Stimulated activated effector memory CD8-positive, alpha-beta T cell treated with anti-CD3 and anti-CD28 coated beads, Interleukin-12 subunit alpha, Interleukin-12 subunit beta, amount 100 ng/mL, for 72 hours (primary cell): Measurements from ENCODE around the gene RNMT.

ENCODE experiments used
- ATAC-seq: fragments of 150-1000 bp; cut with Tn5 transposase; 2 replicates; pipeline ENCODE4 v1.10.0; 2021
- DNase-seq, 2 donors: peaks; one replicate each; pipeline ENCODE4 v3.0.0; 2021 to 2022; ENCODE audit warnings: low spot score in 2 of 2
- H3K27ac Mint-ChIP-seq: one replicate; pipeline ENCODE4 v1.8.0; 2022; ENCODE audit warnings: mild to moderate bottlenecking, mixed read lengths
- H3K36me3 Mint-ChIP-seq: one replicate; pipeline ENCODE4 v1.8.0; 2022; ENCODE audit warnings: mild to moderate bottlenecking, mixed read lengths
- H3K4me1 Mint-ChIP-seq: one replicate; pipeline ENCODE4 v1.8.0; 2022; ENCODE audit warnings: mixed read lengths
- H3K4me3 Mint-ChIP-seq: one replicate; pipeline ENCODE4 v1.8.0; 2022; ENCODE audit warnings: mild to moderate bottlenecking, mixed read lengths
- H3K9me3 Mint-ChIP-seq: one replicate; pipeline ENCODE4 v1.8.0; 2022; ENCODE audit warnings: mixed read lengths

Gene RNMT

GRCh38 chr18:13791181-13791580 lies 64.7 kb downstream of the RNMT start:
- Mint-ChIP-seq H3K36me3 (no peaks in the 10 kb centered on the region), H3K27ac (no peak overlapping the region), H3K9me3 (no peaks in the 10 kb centered on the region), H3K4me3 (no peak overlapping the region), H3K4me1 (no peaks in the 10 kb centered on the region)
- DNase-seq: no peak
- no peak for ATAC-seq

- no peaks in the 10 kb centered on the region for H3K9me3 Mint-ChIP-seq
- DNase-seq: no peak
- ATAC-seq: no peak
- no peaks in the 10 kb centered on the region for H3K36me3 Mint-ChIP-seq
- H3K4me3 Mint-ChIP-seq: no peak overlapping the region
- H3K27ac Mint-ChIP-seq: no peak overlapping the region
- H3K4me1 Mint-ChIP-seq: no peaks in the 10 kb centered on the region
Observed at GRCh38 chr18:13793819-13794218, 67.3 kb downstream of the RNMT start.

- H3K27ac Mint-ChIP-seq: no peak overlapping the region
- H3K4me3 Mint-ChIP-seq: no peak overlapping the region
- ATAC-seq (no peak), DNase-seq (no peak)
- H3K4me1 Mint-ChIP-seq: peaks cover 10% of the 10 kb centered on the region
- H3K9me3 Mint-ChIP-seq: no peaks in the 10 kb centered on the region
- H3K36me3 Mint-ChIP-seq: no peaks in the 10 kb centered on the region
Observed at GRCh38 chr18:13796515-13796914, 70.0 kb downstream of the RNMT start.

- no peaks in the 10 kb centered on the region for H3K9me3 Mint-ChIP-seq
- peaks cover 11% of the 10 kb centered on the region for H3K4me1 Mint-ChIP-seq
- H3K36me3 Mint-ChIP-seq: no peaks in the 10 kb centered on the region
- no peak overlapping the region for H3K4me3 Mint-ChIP-seq
- ATAC-seq (no peak), DNase-seq (no peak)
- H3K27ac Mint-ChIP-seq: no peak overlapping the region
Observed at GRCh38 chr18:13797157-13797611, 70.7 kb downstream of the RNMT start.

GRCh38 chr18:13799396-13799795 lies 72.9 kb downstream of the RNMT start:
- H3K36me3 Mint-ChIP-seq: no peaks in the 10 kb centered on the region
- no peaks in the 10 kb centered on the region for H3K9me3 Mint-ChIP-seq
- H3K27ac Mint-ChIP-seq: no peak overlapping the region
- peaks cover 11% of the 10 kb centered on the region for H3K4me1 Mint-ChIP-seq
- H3K4me3 Mint-ChIP-seq: no peak overlapping the region
- ATAC-seq (no peak), DNase-seq (no peak)

- Mint-ChIP-seq H3K4me3 (peak overlapping the region; percentile 12), H3K36me3 (no peaks in the 10 kb centered on the region), H3K27ac (no peak overlapping the region), H3K9me3 (no peaks in the 10 kb centered on the region), H3K4me1 (peaks cover 11% of the 10 kb centered on the region)
- ATAC-seq (peak; percentile 80), DNase-seq (no peak)
Observed at GRCh38 chr18:13800505-13801259, 74.2 kb downstream of the RNMT start.

GRCh38 chr18:13801260-13801601 lies 74.8 kb downstream of the RNMT start:
- Mint-ChIP-seq H3K27ac (no peak overlapping the region), H3K9me3 (no peaks in the 10 kb centered on the region), H3K4me1 (peaks cover 11% of the 10 kb centered on the region), H3K4me3 (peak overlapping the region; percentile 12), H3K36me3 (no peaks in the 10 kb centered on the region)
- ATAC-seq (no peak), DNase-seq (no peak)

- Mint-ChIP-seq H3K4me3 (no peak overlapping the region), H3K4me1 (peaks cover 11% of the 10 kb centered on the region), H3K36me3 (no peaks in the 10 kb centered on the region), H3K9me3 (no peaks in the 10 kb centered on the region), H3K27ac (no peak overlapping the region)
- ATAC-seq (no peak), DNase-seq (no peak)
Observed at GRCh38 chr18:13804305-13804704, 77.8 kb downstream of the RNMT start.

GRCh38 chr18:13808294-13809042 lies 82.0 kb downstream of the RNMT start:
- Mint-ChIP-seq H3K4me1 (no peaks in the 10 kb centered on the region), H3K36me3 (no peaks in the 10 kb centered on the region), H3K4me3 (no peak overlapping the region), H3K9me3 (no peaks in the 10 kb centered on the region), H3K27ac (no peak overlapping the region)
- DNase-seq: no peak
- no peak for ATAC-seq

- Mint-ChIP-seq H3K36me3 (no peaks in the 10 kb centered on the region), H3K4me1 (no peaks in the 10 kb centered on the region), H3K9me3 (no peaks in the 10 kb centered on the region), H3K4me3 (no peak overlapping the region), H3K27ac (no peak overlapping the region)
- no peak for ATAC-seq
- DNase-seq: no peak
Observed at GRCh38 chr18:13809043-13809430, 82.6 kb downstream of the RNMT start.

- Mint-ChIP-seq H3K4me1 (no peaks in the 10 kb centered on the region), H3K27ac (no peak overlapping the region), H3K4me3 (no peak overlapping the region), H3K9me3 (no peaks in the 10 kb centered on the region), H3K36me3 (no peaks in the 10 kb centered on the region)
- ATAC-seq (no peak), DNase-seq (no peak)
Observed at GRCh38 chr18:13809531-13810255, 83.2 kb downstream of the RNMT start.

- ATAC-seq (no peak), DNase-seq (no peak)
- Mint-ChIP-seq H3K9me3 (no peaks in the 10 kb centered on the region), H3K27ac (no peak overlapping the region), H3K4me3 (no peak overlapping the region), H3K36me3 (no peaks in the 10 kb centered on the region), H3K4me1 (no peaks in the 10 kb centered on the region)
Observed at GRCh38 chr18:13810950-13811485, 84.5 kb downstream of the RNMT start.

GRCh38 chr18:13811993-13812392 lies 85.5 kb downstream of the RNMT start:
- no peak overlapping the region for H3K4me3 Mint-ChIP-seq
- H3K36me3 Mint-ChIP-seq: no peaks in the 10 kb centered on the region
- no peaks in the 10 kb centered on the region for H3K4me1 Mint-ChIP-seq
- peak; percentile 40 for ATAC-seq
- no peaks in the 10 kb centered on the region for H3K9me3 Mint-ChIP-seq
- no peak overlapping the region for H3K27ac Mint-ChIP-seq
- DNase-seq: no peak

GRCh38 chr18:13813271-13813849 lies 86.9 kb downstream of the RNMT start:
- H3K9me3 Mint-ChIP-seq: no peaks in the 10 kb centered on the region
- ATAC-seq (peak; percentile 71), DNase-seq (peak; percentile 47 to 79)
- no peak overlapping the region for H3K4me3 Mint-ChIP-seq
- no peak overlapping the region for H3K27ac Mint-ChIP-seq
- H3K36me3 Mint-ChIP-seq: no peaks in the 10 kb centered on the region
- no peaks in the 10 kb centered on the region for H3K4me1 Mint-ChIP-seq
